GM18907 (cell line): ENCODE data around the gene ADM5.

Experiments
- ATAC-seq: cut with Tn5 transposase; IDR thresholded peaks from one replicate; pipeline ENCODE4 v1.9.1; 2021; ENCODE audit warnings: mild to moderate bottlenecking, moderate library complexity; ENCODE audit not compliant: unreplicated experiment

The ADM5 gene

DNA sequence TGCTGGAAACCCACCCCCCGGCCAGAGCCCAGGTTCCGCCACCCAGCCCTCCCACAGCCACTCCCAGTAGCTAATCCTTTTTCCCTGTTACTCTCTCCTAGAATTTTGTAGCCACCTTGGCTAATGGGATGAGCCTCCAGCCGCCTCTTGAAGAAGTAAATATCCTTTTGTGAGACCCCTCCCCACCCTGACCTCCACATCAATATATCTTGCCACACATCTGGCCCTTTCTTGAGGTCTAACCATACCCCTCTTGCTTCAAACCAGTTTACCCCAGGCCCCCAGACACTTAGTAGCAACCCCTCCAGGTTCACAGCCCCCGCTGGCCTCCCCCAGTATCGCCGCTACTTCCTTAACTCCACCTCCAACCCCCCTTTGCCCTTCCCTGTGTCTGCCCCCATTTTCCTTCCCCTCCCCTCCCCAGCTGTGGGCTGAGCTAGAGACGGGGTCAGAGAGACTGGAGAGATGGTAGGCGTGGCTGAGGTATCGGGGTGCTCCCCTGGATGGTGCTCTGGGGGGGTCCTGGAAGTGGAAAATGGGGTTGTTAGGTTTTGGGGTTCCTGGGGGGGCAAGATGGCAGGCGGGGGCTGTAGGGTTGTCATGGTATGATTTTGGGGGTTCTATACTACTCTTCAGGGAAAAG is 9.5 kb upstream of the ADM5 start:
- no peak for ATAC-seq

DNA sequence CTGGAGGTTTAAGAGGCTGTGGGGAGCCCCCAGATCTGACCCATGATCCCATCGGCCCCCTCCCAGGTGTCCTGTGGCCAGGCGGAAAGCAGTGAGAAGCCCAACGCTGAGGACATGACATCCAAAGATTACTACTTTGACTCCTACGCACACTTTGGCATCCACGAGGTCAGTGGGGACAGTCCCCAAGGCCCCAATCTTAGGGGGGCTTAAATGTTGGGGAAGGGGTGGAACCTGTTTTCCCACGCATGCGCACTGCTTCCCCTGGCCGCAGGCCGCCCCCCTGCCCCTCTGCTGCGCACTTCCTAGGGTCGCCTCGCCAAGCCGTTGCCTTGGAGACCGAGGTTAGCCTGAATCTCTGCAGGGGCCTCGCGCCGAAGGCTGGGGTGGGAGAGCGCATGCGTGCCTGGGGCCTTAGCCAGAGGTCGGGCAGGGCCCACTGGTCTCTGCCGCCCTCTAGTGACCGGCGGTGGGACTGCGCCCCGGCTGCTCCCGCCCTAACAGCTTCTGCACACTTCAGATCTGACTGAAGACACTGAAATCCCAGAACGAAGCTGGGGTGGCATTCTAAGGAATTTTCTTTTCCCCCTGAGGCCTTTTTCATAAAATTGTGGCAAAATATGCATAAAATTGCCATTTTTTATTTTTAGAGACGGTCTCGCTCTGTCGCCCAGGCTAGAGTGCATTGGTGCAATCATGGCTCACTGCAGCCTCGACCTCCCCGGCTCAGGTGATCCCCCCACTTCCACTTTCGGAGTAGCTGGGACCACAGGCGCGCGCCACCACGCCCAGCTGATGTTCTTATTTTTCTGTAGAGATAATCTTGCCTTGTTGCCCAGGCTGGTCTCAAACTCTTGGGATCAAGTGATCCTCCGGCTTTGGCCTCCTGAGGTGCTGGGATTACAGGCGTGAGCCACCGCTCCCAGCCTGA is 8.7 kb upstream of the ADM5 start:
- ATAC-seq, result no peak

DNA sequence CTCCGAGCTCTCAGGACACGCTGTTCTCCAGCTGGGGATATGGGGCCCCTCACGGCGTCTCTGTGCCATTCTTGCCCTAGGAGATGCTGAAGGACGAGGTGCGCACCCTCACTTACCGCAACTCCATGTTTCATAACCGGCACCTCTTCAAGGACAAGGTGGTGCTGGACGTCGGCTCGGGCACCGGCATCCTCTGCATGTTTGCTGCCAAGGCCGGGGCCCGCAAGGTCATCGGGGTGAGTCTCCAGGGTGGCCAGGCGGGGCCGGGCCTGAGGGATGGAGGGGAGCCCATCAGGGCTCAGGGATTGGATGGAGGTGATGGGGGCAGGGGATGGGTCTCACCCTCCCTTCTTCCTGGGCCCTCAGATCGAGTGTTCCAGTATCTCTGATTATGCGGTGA is 7.6 kb upstream of the ADM5 start:
- no peak for ATAC-seq

DNA sequence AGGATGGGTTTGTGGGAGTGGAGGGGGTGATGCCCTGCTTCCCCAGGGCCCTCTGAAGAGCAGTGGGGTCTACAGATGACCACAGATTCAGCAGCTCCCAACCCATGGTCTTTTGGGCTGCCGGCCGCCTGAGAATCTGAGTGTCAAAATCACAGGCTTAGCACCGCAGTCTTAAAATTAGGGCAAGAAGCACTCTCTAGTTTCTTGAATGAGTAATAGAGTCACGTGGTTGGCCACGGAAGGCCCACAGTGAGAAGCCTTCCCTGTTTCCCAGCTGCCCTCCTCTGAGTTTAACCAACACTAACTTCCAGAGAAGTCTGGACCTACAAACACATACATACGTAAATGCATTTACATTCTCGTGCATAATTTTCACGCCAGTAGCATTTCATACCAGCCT is 7.1 kb upstream of the ADM5 start:
- no peak for ATAC-seq

DNA sequence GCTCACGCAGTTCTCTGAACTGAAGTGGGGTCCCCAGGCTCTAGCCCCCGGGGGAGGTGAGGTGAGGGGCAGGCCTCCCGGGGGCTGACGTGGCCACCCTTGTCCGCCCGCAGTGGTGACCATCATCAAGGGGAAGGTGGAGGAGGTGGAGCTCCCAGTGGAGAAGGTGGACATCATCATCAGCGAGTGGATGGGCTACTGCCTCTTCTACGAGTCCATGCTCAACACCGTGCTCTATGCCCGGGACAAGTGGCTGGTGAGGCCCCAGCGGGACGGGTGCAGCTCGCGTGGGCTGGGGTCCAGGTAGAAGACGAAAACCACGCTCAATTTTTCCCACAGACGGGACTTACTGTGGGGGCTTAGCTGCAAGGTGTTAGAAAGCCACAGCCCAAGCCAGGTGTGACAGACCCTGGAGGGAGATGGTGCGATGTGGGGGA is 5.6 kb upstream of the ADM5 start:
- ATAC-seq, result no peak

DNA sequence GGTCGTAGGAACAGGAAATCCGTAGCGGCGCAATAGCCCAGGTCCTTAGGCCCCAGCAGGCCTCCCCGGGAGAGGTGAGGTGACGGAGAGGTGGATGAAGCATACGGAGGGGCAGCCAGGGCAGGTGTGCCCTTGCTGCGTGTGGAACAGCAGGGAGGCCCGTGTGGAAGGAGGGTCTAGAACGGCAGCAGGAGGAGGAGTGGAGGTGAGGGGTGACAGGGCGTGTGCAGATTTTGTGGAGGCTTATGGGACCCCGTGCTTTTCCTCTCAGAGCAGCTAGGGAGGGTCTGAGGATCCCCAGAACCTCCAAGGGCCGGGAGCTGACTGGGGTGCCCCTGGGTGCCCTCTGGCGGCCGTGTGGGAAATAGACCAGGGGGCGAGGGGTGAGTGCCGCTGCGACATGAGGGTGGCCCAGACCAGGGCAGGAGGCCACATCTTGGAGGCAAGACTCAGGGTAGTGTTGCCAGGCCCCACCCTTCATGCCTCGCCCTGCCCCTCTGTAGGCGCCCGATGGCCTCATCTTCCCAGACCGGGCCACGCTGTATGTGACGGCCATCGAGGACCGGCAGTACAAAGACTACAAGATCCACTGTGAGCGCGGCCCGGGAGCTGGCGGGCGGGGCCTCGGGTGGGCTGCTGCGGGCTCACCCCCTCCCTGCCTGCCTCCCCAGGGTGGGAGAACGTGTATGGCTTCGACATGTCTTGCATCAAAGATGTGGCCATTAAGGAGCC is 5.0 kb upstream of the ADM5 start:
- ATAC-seq, result no peak

DNA sequence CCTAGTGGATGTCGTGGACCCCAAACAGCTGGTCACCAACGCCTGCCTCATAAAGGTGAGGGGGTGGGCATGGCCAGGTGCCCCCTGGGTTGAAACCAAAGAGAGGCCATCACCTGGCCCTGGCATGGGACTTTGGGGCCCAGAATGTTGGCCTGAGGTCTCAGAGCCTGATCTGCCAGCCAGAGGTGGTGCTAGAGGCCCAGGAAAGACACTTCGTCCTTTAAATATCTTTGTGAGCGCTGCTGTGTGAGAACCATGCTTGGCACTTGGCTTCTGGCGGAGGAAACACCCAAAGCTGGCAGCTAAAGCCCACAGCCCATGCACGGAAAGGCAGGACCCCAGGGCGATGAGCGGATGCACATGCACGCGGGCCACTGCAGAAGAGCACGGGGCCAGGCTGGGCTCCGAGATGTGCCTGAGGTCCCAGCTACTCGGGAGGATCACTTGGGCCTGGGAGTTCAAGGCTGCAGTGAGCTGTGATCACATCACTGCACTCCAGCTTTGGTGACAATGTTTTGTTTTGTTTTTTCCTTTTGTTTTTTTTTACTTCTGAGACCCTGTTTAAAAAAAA is 4.3 kb upstream of the ADM5 start:
- no peak for ATAC-seq

DNA sequence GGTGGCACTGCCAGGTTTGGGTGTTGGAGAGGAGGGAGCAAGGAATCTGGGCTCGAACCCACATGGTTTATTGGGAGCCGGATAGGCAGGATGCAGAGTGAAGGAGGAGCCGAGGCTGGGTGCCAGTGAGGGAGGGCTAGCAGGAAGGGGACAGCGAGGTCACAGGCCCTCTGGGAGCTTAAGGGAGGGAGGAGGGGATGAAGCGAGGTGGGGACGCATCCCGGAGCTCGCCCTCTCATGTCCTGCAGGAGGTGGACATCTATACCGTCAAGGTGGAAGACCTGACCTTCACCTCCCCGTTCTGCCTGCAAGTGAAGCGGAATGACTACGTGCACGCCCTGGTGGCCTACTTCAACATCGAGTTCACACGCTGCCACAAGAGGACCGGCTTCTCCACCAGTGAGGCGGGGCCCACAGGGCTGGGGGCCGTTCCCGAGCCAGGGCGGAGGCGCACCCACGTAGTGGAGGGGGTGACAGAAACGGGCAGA is 3.5 kb upstream of the ADM5 start:
- no peak for ATAC-seq

DNA sequence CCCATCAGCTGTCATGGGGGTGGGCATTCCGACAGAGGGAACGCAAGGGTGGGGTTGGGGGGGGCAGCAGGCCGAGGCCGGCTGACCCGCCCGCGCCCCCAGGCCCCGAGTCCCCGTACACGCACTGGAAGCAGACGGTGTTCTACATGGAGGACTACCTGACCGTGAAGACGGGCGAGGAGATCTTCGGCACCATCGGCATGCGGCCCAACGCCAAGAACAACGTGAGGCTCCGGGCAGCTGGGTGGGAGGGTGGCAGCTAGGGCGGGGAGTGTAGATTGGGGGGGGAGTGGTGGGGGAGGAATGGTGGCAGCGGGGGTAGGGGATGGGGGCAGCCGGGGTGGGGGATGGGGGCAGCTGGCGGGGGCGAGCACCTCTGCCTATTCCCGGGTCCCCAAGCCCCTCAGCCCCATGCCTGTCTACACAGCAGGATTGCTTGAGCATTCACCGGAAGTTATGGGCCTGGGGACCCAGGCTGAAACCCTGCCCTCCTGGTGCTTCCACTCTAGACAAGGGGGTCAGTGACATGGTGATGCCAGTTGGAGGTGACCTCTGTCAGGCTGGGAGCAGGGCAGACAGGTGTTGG is 2.8 kb upstream of the ADM5 start:
- ATAC-seq, result no peak

DNA sequence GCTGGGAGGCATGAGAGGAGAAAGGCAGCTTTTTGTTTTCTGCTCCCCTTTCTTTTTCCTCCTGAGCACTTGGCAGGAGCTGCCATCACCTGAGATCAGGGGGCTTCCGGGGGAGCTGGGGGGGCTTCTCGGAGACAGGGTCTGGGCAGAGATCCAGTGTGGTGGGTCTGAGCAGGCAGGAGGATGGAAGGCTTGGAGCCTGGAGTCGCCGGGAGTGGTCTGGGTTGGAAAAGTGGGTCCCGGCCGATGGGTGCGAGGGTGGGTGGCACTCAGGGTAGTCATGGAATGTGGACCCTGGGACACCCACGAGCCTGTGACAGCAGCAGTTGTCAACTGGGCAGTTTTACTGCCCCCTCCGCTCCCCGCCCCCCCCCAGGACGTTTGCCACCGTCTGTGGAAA is 2.2 kb upstream of the ADM5 start:
- ATAC-seq, result no peak

DNA sequence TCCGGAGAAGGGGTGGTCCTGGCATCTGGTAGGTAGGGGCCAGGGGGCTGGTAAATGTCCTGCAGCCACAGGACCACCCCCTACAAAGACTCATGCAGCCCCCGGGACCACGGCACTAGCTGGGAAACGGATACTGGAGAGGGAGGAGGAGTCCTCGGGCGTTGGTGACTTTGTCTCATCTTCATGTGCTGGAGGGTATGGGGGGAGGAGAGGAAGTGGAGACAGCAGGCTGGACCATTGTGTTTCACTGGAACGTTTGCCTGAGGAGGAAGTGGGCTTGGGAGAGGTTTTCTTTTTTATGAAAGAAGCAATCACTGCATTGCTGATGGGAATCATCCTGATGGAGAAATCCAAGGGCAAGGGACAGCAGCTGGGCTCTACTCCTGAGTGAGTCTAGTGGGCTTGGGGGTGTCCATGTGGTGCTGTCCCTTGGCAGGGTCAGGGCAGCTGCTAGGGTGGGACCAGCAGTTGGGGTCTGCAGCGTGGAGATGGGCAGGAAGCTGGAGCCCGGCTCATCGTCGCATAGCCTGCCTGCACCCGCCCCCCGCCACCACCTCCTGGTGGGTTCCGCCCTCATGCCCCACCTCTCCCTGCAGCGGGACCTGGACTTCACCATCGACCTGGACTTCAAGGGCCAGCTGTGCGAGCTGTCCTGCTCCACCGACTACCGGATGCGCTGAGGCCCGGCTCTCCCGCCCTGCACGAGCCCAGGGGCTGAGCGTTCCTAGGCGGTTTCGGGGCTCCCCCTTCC is 1.7 kb upstream of the ADM5 start:
- ATAC-seq, result no peak

DNA sequence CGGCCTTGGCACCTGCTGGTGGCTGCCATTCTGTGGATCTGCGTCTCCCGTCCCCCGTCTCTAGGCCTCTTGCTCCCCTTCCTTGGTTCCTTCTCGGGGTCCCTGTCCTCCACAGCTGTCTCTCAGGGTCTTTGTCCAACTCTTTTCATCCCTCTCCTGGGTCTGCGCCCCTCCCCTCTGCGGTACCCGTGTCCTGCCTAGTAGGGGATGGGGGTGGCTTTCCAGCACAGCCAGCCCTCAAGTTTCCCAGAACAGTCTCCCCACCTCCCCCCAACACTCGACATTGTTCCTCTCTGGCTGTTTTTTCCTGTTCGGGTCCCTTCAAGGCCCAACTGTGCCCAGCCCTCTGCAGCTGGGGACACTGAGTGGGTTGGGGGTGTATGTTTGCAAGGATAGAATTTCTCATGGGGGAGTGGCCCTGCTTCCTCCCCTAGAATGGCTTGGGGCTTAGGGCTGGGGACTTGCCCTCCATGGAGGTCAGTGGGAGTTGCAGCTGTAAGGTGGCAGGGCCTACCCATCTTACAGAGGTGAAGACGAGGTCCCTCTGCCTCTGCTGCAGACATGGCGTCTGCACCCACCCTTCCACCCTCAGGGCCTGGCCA is 762 bp upstream of the ADM5 start:
- ATAC-seq, result no peak

DNA sequence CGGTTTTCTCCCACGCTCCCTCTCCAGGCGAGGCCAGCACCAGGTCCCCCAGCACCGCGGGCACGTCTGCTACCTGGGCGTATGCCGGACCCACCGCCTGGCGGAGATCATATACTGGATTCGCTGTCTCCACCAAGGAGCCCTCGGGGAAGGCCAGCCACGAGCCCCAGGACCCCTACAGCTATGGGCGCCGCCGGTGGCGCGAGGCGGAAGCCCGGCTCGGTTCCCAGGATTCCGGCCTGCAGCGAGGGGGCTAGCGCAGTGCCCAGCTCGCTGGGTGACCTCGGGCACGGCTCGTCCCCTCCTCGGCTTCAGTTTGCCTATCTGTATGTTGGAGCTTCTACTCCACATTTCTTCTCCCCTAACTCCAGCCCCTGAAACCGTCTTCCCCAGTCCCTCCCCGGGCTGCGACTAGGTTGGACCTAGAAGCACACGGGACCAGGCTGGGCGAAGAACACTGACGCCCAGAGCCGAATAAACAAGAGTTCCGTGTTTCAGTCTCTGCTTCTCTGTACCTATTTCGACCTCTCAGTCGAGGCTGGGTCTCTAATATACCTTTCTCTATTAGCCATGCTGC is 773 bp downstream of the ADM5 start:
- ATAC-seq, result no peak

DNA sequence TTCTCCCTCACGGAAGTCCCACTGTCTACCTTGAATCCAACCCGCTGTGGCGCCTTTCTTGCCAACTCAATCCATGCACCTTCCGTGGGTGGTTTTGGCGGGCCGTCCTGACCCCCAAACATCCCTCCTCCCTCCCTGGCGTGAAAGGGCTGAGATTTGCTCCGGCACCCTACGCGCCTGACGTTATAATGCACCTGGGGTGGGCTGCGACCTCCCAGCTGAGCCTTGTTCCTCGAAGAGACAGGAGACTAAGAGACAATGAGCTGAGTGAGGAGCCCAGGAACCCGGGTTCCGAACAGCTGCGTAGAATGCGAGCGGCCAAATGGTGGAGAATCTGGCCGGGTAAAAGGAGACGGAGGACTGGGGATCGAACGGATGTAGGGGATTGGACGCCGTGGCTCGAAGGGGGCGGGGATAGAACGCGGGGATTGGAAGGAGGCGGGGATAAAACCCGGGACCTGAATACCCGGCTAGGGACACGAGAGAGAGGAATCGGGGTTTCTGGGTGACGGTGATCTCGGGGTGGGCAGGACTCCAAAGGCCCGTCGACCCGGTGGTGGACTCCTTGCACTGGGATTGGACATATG is 1.4 kb downstream of the ADM5 start, which contains the start of gene CPT1C:
TSS of gene CPT1C (plus strand) at position 461 of the 587 bp plus-strand sequence. CDS start 1,137 bp downstream, outside the sequence.
- no peak for ATAC-seq

DNA sequence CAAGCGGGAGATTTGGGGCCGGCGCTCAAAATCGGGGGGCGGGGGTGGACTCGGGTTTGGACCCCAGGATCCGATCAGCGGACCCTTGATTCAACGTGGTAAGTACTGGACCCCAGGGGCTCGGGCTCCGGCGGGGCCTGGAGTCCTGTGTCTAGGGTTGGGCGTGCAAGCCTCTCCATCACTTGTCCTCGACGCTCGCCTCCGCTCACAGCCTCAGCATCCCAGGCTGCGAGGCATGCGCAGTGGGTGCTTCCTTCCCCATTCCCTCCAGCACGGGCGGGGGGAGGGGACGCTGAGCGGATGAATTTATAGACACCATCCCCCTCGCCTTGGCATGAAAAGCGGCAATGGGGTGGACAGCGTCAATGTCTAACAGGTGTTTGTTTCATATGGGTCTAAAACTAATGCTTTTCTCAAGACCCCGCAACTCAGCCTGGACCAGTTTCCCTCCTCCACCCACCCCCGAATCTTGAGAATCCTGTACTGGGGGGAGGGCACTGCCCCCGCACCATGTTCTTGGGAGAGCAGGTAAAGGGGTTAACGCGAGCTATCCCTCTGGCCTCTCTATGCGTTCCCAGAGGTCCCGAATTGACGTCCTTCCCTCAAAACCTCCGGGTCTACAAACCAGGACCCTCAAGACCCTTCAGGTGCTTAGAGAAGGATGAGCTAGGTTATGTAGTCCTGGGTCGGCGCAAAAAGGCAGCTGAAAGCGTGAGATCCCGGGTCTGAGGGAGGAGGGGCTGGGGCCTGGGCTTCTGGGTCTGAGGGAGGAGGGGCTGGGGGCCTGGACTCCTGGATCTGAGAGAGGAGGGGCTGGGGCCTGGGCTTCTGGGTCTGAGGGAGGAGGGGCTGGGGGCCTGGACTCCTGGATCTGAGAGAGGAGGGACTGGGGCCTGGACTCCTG is 2.1 kb downstream of the ADM5 start:
- ATAC-seq, result no peak

DNA sequence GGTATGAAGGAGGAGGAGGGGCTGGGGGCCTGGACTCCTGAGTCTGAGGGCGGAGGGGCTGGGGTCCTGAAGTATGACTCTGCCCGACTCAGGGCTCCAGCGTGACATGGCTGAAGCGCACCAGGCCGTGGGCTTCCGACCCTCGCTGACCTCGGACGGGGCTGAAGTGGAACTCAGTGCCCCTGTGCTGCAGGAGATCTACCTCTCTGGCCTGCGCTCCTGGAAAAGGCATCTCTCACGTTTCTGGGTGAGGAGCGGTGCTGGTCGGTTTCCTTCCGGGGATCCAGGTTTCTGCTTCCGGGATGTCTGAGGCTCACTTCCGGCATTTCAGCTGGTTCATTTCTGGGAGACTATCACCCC is 2.7 kb downstream of the ADM5 start:
- ATAC-seq, result no peak

DNA sequence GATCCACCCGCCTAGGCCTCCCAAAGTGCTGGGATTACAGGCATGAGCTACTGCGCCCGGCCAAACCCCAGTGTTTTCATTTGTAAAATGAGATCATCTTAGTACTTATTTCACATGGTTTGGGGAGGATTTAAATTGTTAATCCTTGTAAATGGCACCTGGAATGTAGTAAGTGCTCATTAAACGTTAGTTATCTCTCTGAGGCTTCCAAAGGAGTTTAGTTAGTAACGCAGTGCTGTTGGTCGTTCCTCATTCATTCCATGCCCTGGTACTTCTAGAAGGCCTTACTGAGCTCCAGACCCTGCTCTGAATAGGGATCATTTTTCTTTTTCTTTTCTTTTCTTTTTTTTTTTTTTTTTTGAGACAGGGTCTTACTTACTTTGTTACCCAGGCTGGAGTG is 6.7 kb downstream of the ADM5 start:
- no peak for ATAC-seq

DNA sequence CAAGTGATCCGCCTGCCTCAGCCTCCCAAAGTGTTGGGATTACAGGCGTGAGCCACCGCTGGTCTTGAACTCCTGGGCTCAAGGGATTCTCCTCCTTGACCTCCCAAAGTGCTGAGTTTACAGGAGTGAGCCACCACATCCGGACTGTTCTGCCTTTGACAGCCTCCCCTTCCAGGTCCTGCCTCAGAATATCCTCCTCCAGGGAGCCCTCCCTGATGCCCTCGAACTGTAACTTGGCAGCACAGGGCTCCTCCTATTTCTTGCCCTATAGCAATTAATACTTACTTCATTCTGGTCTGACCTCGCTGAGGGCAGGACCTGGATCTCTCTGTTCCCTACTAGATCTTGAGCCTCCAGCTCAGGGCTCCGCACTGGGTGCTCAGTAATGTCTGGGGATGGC is 7.5 kb downstream of the ADM5 start:
- ATAC-seq, result no peak
